Natural killer cell treated with Interleukin-12 subunit alpha and Interleukin-12 subunit beta and Interleukin-15 and Interleukin-18, amount 100 ng/mL, for 72 hours (primary cell): ENCODE results near the gene CACNB3. TPM values are rescaled to one million over a fixed set of nuclear protein-coding genes. Genes with fewer than 3 reads are reported as not detected.

Source experiments
- ATAC-seq, 2 donors: fragments of 150-1000 bp; cut with Tn5 transposase in 1 of 2; sonication (Bioruptor Pico), chemical (Tn5 transposase) in 1 of 2; 2 replicates each; pipeline ENCODE4 v1.10.0; 2021
- DNase-seq: peaks from one replicate; pipeline ENCODE4 v3.0.0; 2022; ENCODE audit warnings: low spot score
- H3K27ac Mint-ChIP-seq, 2 donors: 1 replicate in 1 of 2; 2 replicates in 1 of 2; pipeline ENCODE4 v1.8.0; 2022; ENCODE audit warnings: mixed read lengths in 2 of 2, mild to moderate bottlenecking in 1 of 2, moderate library complexity in 1 of 2
- H3K27me3 Mint-ChIP-seq, 2 donors: 1 replicate in 1 of 2; 2 replicates in 1 of 2; pipeline ENCODE4 v1.8.0; 2022; ENCODE audit warnings: mixed read lengths in 2 of 2
- H3K36me3 Mint-ChIP-seq: one replicate; pipeline ENCODE4 v1.8.0; 2022; ENCODE audit warnings: mixed read lengths
- H3K4me1 Mint-ChIP-seq, 2 donors: 1 replicate in 1 of 2; 2 replicates in 1 of 2; pipeline ENCODE4 v1.8.0; 2022; ENCODE audit warnings: low read depth in 2 of 2, mixed read lengths in 2 of 2, mild to moderate bottlenecking in 1 of 2
- H3K4me3 Mint-ChIP-seq: one replicate; pipeline ENCODE4 v1.8.0; 2022; ENCODE audit warnings: mixed read lengths
- H3K9me3 Mint-ChIP-seq: 2 replicates; pipeline ENCODE4 v1.8.0; 2022; ENCODE audit warnings: mixed read lengths
- total RNA-seq, 2 donors: library from RNA; stranded (reverse); gene quantifications; one replicate each; pipeline ENCODE4 v1.2.3, GENCODE V29; 2022

The CACNB3 gene
- total RNA-seq, 2 donors from 2014 or later, result 6.9 to 10.7 TPM

DNA sequence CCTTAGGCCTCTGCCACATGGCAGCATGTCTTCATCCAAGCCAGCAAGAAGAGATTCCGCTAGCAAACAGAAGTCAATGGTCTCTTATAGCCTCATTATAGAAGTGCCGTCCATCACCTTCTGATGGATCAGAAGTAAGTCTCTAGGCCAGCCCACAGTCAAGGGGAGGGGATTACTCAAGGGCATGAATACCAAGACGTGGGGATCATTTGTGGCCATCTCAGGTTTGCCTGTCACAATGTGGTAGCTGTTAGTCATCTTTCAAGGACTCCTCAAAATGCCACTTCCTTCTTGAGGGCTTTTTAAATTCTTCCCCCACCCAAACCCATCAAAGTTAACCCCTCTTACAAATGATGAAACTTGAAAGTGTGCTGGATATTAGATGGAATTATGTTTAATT, 21.3 kb upstream of the CACNB3 start:
- Mint-ChIP-seq H3K9me3 (no peaks in the 10 kb centered on the region), H3K27ac (no peak overlapping the region), H3K36me3 (no peaks in the 10 kb centered on the region), H3K4me3 (no peak overlapping the region), H3K27me3 (peaks cover 0 to 3% of the 10 kb centered on the region in 2 donors), H3K4me1 (peaks cover 6 to 12% of the 10 kb centered on the region in 2 donors)
- DNase-seq (peak; percentile 62), ATAC-seq (peak; percentile 79 to 81)

DNA sequence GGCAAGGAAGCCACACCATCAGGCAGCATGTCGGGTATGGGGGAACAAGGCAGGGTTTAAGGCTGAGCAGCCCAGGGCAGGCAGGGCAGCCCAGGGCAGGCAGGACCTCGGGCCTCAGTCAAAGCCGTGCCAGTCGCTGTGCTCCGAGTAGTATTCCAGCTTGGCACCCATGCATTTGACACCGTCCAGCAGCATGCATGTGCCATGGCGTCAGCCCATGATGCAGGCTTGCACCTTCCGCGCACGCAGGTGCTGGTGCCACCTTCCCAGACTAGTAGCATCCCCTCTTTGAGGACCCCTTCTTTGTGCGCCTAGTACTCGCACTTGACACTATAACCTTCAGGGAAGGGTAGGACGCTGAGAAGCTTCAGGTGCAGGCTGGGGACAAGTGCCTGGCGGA, 17.8 kb upstream of the CACNB3 start:
- ATAC-seq, result no peak

DNA sequence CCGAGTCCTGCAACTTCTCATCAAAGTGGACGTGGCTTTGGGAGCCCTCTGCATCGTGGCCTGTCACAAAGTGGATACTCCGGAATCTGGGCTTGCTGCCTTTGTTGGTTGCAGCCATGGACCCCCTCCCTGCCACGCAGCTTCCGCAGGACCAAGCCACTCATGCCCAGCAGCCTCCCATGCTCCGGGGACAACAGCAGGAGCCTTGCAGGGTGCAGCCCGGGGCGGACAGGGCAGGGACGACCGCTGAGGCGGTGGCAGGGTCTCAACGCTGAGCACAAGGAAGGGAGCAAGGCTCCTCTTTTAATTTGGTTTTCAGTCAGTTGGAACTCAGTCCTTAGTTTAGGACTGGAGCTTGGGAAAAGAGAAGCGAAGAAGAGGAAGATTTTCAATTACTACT, 17.3 kb upstream of the CACNB3 start:
- H3K9me3 Mint-ChIP-seq, result no peaks in the 10 kb centered on the region
- H3K27ac Mint-ChIP-seq, result no peak overlapping the region
- no peak overlapping the region for H3K4me3 Mint-ChIP-seq
- no peak for DNase-seq
- no peaks in the 10 kb centered on the region for H3K27me3 Mint-ChIP-seq
- H3K36me3 Mint-ChIP-seq, result no peaks in the 10 kb centered on the region
- peaks cover 9 to 12% of the 10 kb centered on the region in 2 donors for H3K4me1 Mint-ChIP-seq
- no peak for ATAC-seq

More for the DNA sequence above, 17.8 kb upstream of the CACNB3 start:
- no peaks in the 10 kb centered on the region for H3K27me3 Mint-ChIP-seq
- H3K36me3 Mint-ChIP-seq, result no peaks in the 10 kb centered on the region
- H3K4me1 Mint-ChIP-seq, result peaks cover 11 to 13% of the 10 kb centered on the region in 2 donors
- H3K27ac Mint-ChIP-seq, result no peak overlapping the region
- no peak for DNase-seq
- H3K4me3 Mint-ChIP-seq, result no peak overlapping the region
- H3K9me3 Mint-ChIP-seq, result no peaks in the 10 kb centered on the region

DNA sequence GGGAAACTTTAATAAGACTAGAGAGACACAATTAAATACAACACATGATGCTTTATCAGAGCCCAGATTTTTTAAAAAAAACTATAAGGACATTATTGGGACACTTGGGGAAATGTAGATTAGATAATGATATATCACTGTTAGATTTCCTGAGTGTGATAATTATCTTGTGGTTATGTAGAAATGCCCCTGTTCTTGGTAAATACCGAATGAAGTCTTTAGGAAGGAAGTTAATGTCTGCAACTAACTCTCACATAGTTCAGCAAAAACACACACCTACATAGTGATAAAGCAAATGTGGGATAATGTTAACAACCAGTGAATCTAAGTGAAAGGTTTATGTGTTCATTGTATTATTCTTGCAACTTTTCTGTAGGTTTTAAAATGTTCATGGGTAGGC, 14.6 kb upstream of the CACNB3 start:
- Mint-ChIP-seq H3K27ac (no peak overlapping the region), H3K9me3 (no peaks in the 10 kb centered on the region), H3K4me3 (no peak overlapping the region), H3K4me1 (peaks cover 13 to 16% of the 10 kb centered on the region in 2 donors), H3K27me3 (no peaks in the 10 kb centered on the region), H3K36me3 (no peaks in the 10 kb centered on the region)
- DNase-seq (no peak), ATAC-seq (no peak)

DNA sequence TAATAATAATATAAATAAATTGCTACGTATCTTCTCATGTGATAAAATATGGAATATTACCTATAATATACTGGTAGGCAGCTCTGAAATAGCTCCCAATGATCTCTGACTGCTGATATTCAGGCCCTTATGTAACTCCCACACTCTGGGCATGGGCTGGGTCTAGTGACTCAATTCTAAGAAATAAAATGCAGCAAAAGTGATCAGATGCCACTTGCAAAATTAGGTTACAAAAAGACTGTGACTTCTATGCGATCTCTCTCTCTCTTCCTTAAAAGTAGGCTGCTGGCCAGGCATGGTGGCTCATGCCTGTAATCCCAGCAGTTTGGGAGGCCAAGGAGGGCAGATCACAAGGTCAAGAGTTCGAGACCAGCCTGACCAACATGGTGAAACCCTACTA, 10.3 kb upstream of the CACNB3 start:
- no peaks in the 10 kb centered on the region for H3K36me3 Mint-ChIP-seq
- H3K27ac Mint-ChIP-seq, result no peak overlapping the region
- ATAC-seq, result no peak
- peaks cover 17 to 23% of the 10 kb centered on the region in 2 donors for H3K4me1 Mint-ChIP-seq
- H3K27me3 Mint-ChIP-seq, result no peaks in the 10 kb centered on the region
- no peak overlapping the region for H3K4me3 Mint-ChIP-seq
- no peaks in the 10 kb centered on the region for H3K9me3 Mint-ChIP-seq
- DNase-seq, result no peak

DNA sequence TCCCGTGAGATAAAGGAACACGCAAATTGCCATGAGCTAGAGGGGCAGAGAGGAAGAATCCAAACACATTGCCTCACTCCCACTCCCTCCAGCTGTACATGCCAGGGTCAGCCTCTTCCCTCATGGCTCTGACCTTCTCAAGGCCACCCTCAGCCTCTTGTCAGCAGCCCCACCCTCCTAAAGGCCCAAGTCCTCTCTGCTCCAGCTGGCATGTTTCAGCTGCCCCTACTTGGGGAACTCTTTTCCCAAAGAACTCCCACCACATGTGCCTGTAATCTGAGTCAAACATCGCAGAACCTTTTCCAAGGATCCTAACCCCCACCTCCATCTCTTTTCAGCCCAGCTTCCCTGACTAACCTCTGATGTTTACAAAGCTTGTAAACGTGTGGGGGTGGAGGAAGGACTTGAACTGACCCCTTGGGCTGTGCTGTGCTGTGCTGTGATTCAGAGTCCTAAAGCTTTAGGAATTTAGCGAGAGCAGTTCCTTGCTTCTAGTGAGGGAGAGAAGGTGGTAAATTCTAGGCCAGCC, 7.3 kb upstream of the CACNB3 start:
- H3K4me3 Mint-ChIP-seq, result no peak overlapping the region
- ATAC-seq, result no peak
- H3K27ac Mint-ChIP-seq, result peak overlapping the region in 1 of 2 donors; percentile 40

DNA sequence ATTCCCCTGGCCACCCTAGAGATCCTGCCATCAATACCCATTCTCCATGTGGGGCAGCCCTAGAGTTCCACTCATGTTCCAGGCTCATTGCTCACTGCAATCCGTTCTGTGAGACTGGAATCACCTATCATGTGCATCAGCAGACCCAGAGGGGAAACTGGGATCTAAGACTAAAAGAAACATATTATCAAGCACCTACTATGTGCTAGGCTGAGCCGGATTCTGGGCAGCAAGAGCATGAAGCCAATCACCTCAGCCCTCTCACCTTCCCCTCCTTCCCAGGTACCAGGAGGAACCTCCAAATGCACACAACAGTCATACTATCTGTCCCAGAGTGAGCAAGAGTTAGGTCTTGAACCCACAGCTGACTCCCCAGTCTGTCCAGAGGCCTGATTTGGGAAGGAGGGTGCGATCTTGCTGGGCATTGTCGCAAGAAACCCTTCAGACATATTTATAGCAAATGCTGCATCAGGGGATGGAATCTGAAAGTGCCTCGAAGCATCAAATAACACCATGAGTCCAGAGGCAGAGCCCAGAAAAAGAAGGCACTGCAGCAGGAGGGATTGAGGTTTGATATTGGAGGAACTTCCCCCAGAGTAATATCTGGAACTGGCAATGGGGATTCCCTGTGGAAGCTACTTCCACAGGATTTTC, 6.7 kb upstream of the CACNB3 start:
- no peak overlapping the region for H3K4me3 Mint-ChIP-seq
- H3K27ac Mint-ChIP-seq, result peak overlapping the region; percentile 40 to 45
- ATAC-seq (no peak), DNase-seq (no peak)
- H3K27me3 Mint-ChIP-seq, result peaks cover 0 to 4% of the 10 kb centered on the region in 2 donors
- H3K9me3 Mint-ChIP-seq, result no peaks in the 10 kb centered on the region
- H3K4me1 Mint-ChIP-seq, result peaks cover 22 to 26% of the 10 kb centered on the region in 2 donors
- no peaks in the 10 kb centered on the region for H3K36me3 Mint-ChIP-seq

More for the DNA sequence above, 7.3 kb upstream of the CACNB3 start:
- Mint-ChIP-seq H3K36me3 (no peaks in the 10 kb centered on the region), H3K4me1 (peaks cover 21 to 27% of the 10 kb centered on the region in 2 donors), H3K27me3 (no peaks in the 10 kb centered on the region), H3K9me3 (no peaks in the 10 kb centered on the region)
- DNase-seq, result no peak

DNA sequence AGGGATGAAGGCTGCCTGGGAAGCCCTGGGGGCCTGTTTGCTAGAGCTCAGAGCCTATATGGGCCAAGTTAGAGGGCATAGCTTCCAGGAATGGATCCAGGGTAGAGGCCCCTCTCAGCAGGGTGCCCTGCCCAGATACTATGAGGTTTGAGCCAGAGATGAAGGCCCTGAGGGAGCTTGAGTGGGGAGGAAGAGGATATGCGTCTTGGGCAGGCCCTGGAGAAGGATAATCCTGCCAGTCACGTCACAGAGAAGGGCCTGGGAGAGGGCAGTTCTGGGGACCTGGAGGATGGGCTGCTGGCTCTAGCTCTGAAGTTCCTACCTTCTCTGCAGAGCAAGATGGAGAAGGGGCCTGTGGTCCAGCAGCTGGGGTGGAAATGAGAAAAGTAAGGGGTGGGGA, 5.9 kb upstream of the CACNB3 start:
- Mint-ChIP-seq H3K27ac (peak overlapping the region; percentile 45 to 76), H3K4me3 (peak overlapping the region; percentile 13), H3K36me3 (no peaks in the 10 kb centered on the region), H3K4me1 (peaks cover 23 to 29% of the 10 kb centered on the region in 2 donors), H3K27me3 (peaks cover 0 to 9% of the 10 kb centered on the region in 2 donors), H3K9me3 (no peaks in the 10 kb centered on the region)
- no peak for DNase-seq
- no peak for ATAC-seq

DNA sequence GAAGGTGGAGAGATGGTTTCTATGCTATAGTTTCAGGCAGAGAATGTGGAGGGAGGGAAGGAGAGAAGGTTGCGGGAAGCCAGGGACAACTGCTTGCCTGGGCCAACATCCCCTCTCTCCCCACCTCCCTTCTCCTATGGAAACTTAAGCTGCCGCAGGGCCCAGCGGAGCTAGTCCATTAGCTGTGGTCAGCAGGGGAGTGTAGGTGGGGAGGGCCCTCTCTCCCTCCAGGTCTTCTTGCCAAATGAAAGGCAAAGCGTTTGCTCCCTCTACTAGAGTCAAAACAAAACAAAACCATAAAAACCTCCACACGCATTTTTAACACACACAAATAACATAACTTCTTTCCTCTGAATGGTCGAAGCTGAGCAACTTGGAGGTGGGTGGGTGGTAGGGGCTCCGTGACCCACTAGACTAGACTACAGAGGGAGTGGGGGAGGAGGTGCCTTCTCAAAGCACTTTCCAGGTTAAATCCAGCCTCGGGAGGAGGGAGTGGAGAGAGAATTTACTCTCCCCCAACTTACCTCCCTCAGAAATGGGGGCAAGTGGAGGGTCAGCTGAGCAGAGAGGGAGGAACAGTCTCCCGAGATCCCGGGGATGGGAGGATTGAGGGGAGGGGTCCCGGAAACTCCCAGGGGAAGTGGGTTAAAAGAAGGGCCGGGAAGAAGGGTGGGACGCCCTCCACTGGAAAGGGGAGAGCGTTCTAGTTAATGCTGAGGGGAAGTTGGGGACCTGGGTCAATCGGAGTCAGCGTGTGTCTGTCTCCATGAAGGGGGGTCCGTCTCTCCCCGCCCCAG, 4.6 kb upstream of the CACNB3 start:
- no peaks in the 10 kb centered on the region for H3K36me3 Mint-ChIP-seq

DNA sequence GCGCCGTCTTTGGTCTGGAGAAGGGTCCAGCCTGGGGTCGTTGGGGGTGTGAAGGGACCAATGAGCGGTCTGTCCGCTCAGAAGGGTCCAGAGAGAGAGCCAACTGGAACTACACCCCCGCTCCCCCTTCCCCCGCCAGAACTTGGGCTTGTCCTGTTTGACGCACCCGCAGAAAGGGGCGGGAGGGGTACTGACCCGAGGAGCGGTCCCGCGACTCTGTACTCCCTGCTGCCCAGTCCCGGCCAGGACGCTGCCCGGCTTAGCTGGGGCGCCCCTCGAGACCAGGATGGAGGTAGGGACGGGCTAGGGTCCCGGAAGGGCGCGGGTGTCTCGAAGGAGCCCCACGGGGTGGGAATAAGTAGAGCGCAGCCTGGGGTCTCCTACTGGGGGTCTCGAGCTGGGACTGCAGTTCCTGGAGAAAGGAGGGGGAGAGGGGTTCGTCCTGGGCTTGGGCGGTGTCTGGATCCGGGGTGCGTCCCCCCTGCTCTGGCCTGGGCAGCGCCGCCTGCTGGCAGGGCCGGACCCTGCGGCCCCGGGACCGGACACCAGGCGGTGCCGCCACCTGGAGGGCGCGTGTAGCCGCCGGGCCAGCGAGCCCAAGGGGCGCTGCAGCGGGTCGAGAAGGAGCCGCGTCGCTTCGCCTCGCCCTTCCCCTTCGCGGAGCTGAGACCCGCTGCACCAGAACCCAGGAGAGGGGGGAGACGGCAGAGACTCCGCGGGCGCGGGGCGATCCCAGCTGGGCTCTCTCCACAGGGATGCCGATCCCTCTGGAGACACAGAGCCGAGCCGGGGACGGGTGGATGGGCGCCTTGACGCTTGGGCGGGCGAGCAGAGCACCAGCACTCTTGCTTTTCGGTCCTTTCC, 3.8 kb upstream of the CACNB3 start:
- Mint-ChIP-seq H3K4me1 (peaks cover 30 to 36% of the 10 kb centered on the region in 2 donors), H3K9me3 (no peaks in the 10 kb centered on the region), H3K4me3 (peak overlapping the region; percentile 94), H3K36me3 (no peaks in the 10 kb centered on the region), H3K27ac (peak overlapping the region; percentile 30 to 78), H3K27me3 (peaks cover 0 to 9% of the 10 kb centered on the region in 2 donors)
- ATAC-seq, result peak; percentile 90 to 93
- peak; percentile 90 for DNase-seq

More for the DNA sequence above, 4.6 kb upstream of the CACNB3 start:
- H3K27ac Mint-ChIP-seq, result peak overlapping the region; percentile 30 to 78
- H3K4me3 Mint-ChIP-seq, result peak overlapping the region; percentile 94
- peaks cover 30 to 32% of the 10 kb centered on the region in 2 donors for H3K4me1 Mint-ChIP-seq
- peaks cover 0 to 9% of the 10 kb centered on the region in 2 donors for H3K27me3 Mint-ChIP-seq
- DNase-seq (no peak), ATAC-seq (no peak)
- H3K9me3 Mint-ChIP-seq, result no peaks in the 10 kb centered on the region

DNA sequence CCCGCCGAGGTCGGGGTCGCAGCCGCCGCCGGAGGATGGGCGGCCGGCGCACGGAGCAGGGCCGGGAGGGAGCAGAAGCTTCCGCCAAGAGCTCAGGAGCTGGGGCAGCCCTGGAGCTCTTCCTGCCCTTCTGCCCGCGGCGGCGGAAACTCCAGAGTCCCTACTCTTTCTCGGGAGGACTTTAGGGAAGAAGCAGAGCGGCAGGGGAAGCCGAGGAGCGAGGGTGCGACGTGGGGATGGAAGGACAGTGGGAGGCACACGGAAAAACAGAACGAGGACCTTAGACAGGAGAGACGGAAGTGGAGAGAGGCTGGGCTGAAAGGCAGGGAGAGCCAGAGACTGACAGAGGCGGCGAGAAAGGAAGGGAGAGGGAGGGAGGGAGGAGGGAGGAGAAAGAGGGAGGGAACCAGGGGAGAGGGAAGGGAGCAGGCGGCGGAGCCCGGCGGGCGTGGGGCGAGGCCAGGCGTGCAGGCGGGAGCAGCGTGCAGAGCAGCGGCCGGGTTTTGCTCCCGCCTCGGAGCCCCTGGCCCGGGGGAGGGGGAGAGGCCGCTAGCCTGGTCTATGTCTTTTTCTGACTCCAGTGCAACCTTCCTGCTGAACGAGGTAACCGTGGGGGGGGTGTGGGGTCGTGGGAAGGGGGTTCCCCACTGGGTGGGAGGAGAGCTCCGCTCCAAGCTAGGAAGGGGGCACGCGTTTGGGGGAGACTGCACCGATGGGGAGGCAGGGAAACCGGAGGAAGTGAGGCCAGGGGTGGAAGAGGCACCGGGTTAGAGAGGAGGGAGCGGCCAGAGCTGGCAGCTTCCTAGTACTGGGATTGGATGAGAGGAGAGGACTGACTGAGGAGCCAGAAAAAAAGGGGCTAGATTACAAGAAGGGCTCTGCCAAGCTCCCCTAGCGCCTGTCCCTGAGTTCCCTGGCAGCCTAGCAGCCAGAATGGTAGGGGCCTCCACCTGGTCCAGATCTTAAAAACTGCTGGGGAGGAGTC, 2.9 kb upstream of the CACNB3 start:
- no peak for DNase-seq
- peaks cover 0 to 9% of the 10 kb centered on the region in 2 donors for H3K27me3 Mint-ChIP-seq
- H3K9me3 Mint-ChIP-seq, result no peaks in the 10 kb centered on the region
- peak overlapping the region; percentile 30 to 78 for H3K27ac Mint-ChIP-seq
- H3K4me1 Mint-ChIP-seq, result peaks cover 30 to 36% of the 10 kb centered on the region in 2 donors
- no peaks in the 10 kb centered on the region for H3K36me3 Mint-ChIP-seq
- H3K4me3 Mint-ChIP-seq, result peak overlapping the region; percentile 94
- peak; percentile 63 to 65 for ATAC-seq

DNA sequence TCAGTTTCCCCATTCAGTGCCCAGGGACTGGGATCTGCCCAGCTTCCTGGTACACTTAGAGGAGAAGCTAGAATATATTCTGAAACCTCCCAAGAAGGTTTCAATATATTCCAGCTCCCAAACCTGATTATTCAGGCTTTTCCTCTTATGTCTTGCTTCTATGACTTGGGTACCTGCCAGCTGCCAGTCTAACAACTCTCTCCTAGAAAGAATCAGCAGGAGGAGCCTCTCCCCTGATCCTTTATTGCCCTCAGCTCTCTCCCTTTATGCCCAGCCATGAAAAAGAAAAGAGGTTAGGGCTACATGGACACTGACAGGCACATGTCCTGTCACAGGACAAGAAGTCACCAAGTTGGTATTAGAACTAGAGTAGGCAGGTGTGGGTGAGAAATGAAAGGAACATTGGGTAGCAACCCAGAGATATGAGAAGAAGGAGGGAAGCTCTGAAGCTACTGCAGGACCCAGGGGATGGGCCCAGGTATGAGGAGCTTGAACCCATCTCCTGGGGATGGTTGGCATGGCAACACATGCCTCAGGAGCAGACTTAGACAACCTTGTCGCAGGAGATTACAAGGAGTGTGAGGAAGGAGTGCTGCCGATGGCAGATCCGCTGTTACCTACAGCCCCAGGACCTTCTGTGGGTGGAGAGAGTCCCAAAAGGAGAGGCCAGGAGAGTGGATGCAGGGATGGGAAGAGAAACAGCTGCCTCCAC, 2.0 kb upstream of the CACNB3 start:
- Mint-ChIP-seq H3K9me3 (no peaks in the 10 kb centered on the region), H3K27me3 (peaks cover 0 to 9% of the 10 kb centered on the region in 2 donors), H3K4me3 (peak overlapping the region; percentile 94), H3K4me1 (peaks cover 30 to 36% of the 10 kb centered on the region in 2 donors), H3K36me3 (no peaks in the 10 kb centered on the region), H3K27ac (peak overlapping the region in 1 of 2 donors; percentile 23)
- DNase-seq (no peak), ATAC-seq (no peak)
